Measurements from ENCODE around the gene LNX2.

- TF ChIP-seq EZH2phosphoT487 (IDR thresholded peaks at IDR 0.05; ENCODE audit: borderline replicate concordance) (no peak), MAX (IDR thresholded peaks at IDR 0.05) (no peak), ZBTB33 (IDR thresholded peaks at IDR 0.05; ENCODE audit: extremely low read depth, insufficient replicate concordance, low read length) (no peak)
Observed at GRCh38 chr13:27644302-27644701, 24.0 kb upstream of the LNX2 start.
